Measurements from ENCODE around the gene ANKRD33.

ANKRD33 gene

GRCh38 chr12:51887476-51888315, at the start of gene ANKRD33:
ANKRD33 (plus strand) TSS chr12:51888103; CDS start chr12:51888187, 84 bp downstream.
- no peak for FAIRE-seq

GRCh38 chr12:51838762-51839161, 49.1 kb upstream of the ANKRD33 start:
- no peak for FAIRE-seq

GRCh38 chr12:51839310-51839947, 48.5 kb upstream of the ANKRD33 start:
- FAIRE-seq, result no peak

- no peak for FAIRE-seq
Measured at GRCh38 chr12:51840966-51841365, 46.9 kb upstream of the ANKRD33 start.

GRCh38 chr12:51841727-51842126, 46.2 kb upstream of the ANKRD33 start:
- FAIRE-seq, result no peak

- no peak for FAIRE-seq
Measured at GRCh38 chr12:51844854-51845253, 43.0 kb upstream of the ANKRD33 start.

- no peak for FAIRE-seq
Measured at GRCh38 chr12:51845482-51845881, 42.4 kb upstream of the ANKRD33 start.

GRCh38 chr12:51846271-51846691, 41.6 kb upstream of the ANKRD33 start:
- FAIRE-seq, result no peak

- FAIRE-seq, result no peak
Measured at GRCh38 chr12:51846911-51847642, 40.8 kb upstream of the ANKRD33 start.

GRCh38 chr12:51847643-51848325, 40.1 kb upstream of the ANKRD33 start:
- no peak for FAIRE-seq

- FAIRE-seq, result no peak
Measured at GRCh38 chr12:51848326-51848727, 39.6 kb upstream of the ANKRD33 start, which contains the start of gene FIGNL2. FIGNL2 (minus strand) TSS chr12:51848718; CDS start chr12:51822413, 26,305 bp downstream.

GRCh38 chr12:51848841-51849735, 38.8 kb upstream of the ANKRD33 start:
- no peak for FAIRE-seq

- FAIRE-seq, result no peak
Measured at GRCh38 chr12:51850081-51850964, 37.6 kb upstream of the ANKRD33 start.

GRCh38 chr12:51850965-51851299, 37.0 kb upstream of the ANKRD33 start:
- no peak for FAIRE-seq

- FAIRE-seq, result no peak
Measured at GRCh38 chr12:51851413-51852124, 36.3 kb upstream of the ANKRD33 start.

GRCh38 chr12:51852404-51853137, 35.3 kb upstream of the ANKRD33 start:
- no peak for FAIRE-seq

GRCh38 chr12:51855586-51856428, 32.1 kb upstream of the ANKRD33 start:
- FAIRE-seq, result no peak

- FAIRE-seq, result no peak
Measured at GRCh38 chr12:51860986-51861385, 26.9 kb upstream of the ANKRD33 start.

All from A204.1 (cell line).